PC-3 (cell line): ENCODE results near the gene MORN1. TPM values are rescaled to one million over a fixed set of nuclear protein-coding genes. Genes with fewer than 3 reads are reported as not detected.

Experiments used
- ATAC-seq: fragments of 200-7000 bp; cut with Tn5 transposase; 2 replicates; pipeline ENCODE4 v1.9.1; 2020; ENCODE audit warnings: mild to moderate bottlenecking, moderate library complexity
- BruUV-seq: library from RNA; stranded (reverse); fragments of 400-500 nt; replicated peaks from 2 replicates; lab custom pipeline; 2021; lab: Mats Ljungman, UMichigan
- CTCF ChIA-PET: fragments of 300-600 bp; sonication (Branson Sonifier 250); formaldehyde crosslinking; loops from one replicate; lab custom pipeline; 2022; ENCODE audit warnings: antibody characterized with exemption; lab: Charles Lee
- POLR2A ChIA-PET: fragments of 300-600 bp; sonication (Branson Sonifier 250); formaldehyde crosslinking; loops from one replicate; lab custom pipeline; 2022; ENCODE audit warnings: antibody characterized with exemption; ENCODE audit not compliant: unreplicated experiment; lab: Charles Lee
- DNase-seq: peaks from one replicate; pipeline ENCODE4 v3.0.0-alpha.2; 2015
- H2AFZ ChIP-seq: fragments of 300-600 bp; sonication (generic); 2 replicates; pipeline ENCODE4 v1.6.0; 2016; ENCODE audit warnings: antibody characterized with exemption, low read length
- H3F3A ChIP-seq: fragments of 300-600 bp; sonication (generic); one replicate; pipeline ENCODE4 v1.6.0; 2017; ENCODE audit warnings: antibody characterized with exemption, low read length, control low read depth, mild to moderate bottlenecking; ENCODE audit not compliant: unreplicated experiment
- H3K27ac ChIP-seq: fragments of 300-600 bp; sonication (generic); 2 replicates; pipeline ENCODE4 v1.5.1; 2016; ENCODE audit warnings: mild to moderate bottlenecking, low read length
- H3K27me3 ChIP-seq: fragments of 300-600 bp; sonication (generic); 2 replicates; pipeline ENCODE4 v1.6.1; 2016; ENCODE audit warnings: low read length, mixed read lengths
- H3K36me3 ChIP-seq: fragments of 300-600 bp; sonication (generic); 2 replicates; pipeline ENCODE4 v1.6.1; 2016; ENCODE audit warnings: low read depth, mixed run types, low read length, mixed read lengths
- H3K4me1 ChIP-seq: fragments of 300-600 bp; sonication (generic); 2 replicates; pipeline ENCODE4 v1.5.1; 2016; ENCODE audit warnings: low read length; ENCODE audit not compliant: insufficient read depth
- H3K4me2 ChIP-seq: fragments of 300-600 bp; sonication (generic); 2 replicates; pipeline ENCODE4 v1.6.0; 2016; ENCODE audit warnings: low read length
- H3K4me3 ChIP-seq: fragments of 300-600 bp; sonication (generic); 2 replicates; pipeline ENCODE4 v1.5.1; 2016; ENCODE audit warnings: mild to moderate bottlenecking, low read length, mixed read lengths
- H3K79me2 ChIP-seq: fragments of 300-600 bp; sonication (generic); 2 replicates; pipeline ENCODE4 v1.6.1; 2017; ENCODE audit warnings: low read length, mixed read lengths
- H3K9ac ChIP-seq: fragments of 300-600 bp; sonication (generic); 2 replicates; pipeline ENCODE4 v1.6.0; 2016; ENCODE audit warnings: mild to moderate bottlenecking, low read length
- H3K9me2 ChIP-seq: fragments of 300-600 bp; sonication (generic); replicated peaks from 2 replicates; pipeline ENCODE4 v1.6.1; 2016; ENCODE audit warnings: mixed run types, low read length, mixed read lengths
- H3K9me3 ChIP-seq: fragments of 300-600 bp; sonication (generic); 2 replicates; pipeline ENCODE4 v1.6.1; 2016; ENCODE audit warnings: low read length, mixed read lengths
- H4K20me1 ChIP-seq: fragments of 300-600 bp; sonication (generic); 2 replicates; pipeline ENCODE4 v1.6.1; 2016; ENCODE audit warnings: low read length, mixed read lengths
- CTCF ChIP-seq: fragments of 300-600 bp; sonication (generic); conservative IDR thresholded peaks from 2 replicates; pipeline ENCODE4 v1.5.1; 2017; ENCODE audit warnings: antibody characterized with exemption, low read depth, mild to moderate bottlenecking, low read length
- EZH2 ChIP-seq: fragments of 300-600 bp; sonication (generic); IDR thresholded peaks from one replicate; pipeline ENCODE4 v1.6.1; 2017; ENCODE audit warnings: antibody characterized with exemption, mild to moderate bottlenecking, low read length; ENCODE audit not compliant: unreplicated experiment
- EZH2phosphoT487 ChIP-seq: fragments of 300-600 bp; sonication (generic); IDR thresholded peaks from 2 replicates; pipeline ENCODE4 v1.6.1; 2018; ENCODE audit warnings: mild to moderate bottlenecking, antibody characterized with exemption, low read length, borderline replicate concordance
- intact Hi-C: fragments of 100-400 bp; cut with micrococcal nuclease; formaldehyde crosslinking; loops from 2 replicates; pipeline ENCODE4 v1.9.0; 2023
- total RNA-seq: library from RNA; depleted of rRNA; stranded (reverse); fragments of >200 nt; gene quantifications from 2 replicates; pipeline ENCODE4 v1.2.3, GENCODE V29; 2014

The MORN1 gene
- total RNA-seq, 1 experiment from 2014 or later = 11.2 TPM

GRCh38 chr1:2304921-2305681 lies 86.3 kb downstream of the MORN1 start:
- no TSS peak for BruUV-seq
- Histone ChIP-seq H3F3A (no peaks in the 10 kb centered on the region), H3K9me2 (no peaks in the 10 kb centered on the region), H3K27me3 (no peaks in the 10 kb centered on the region), H3K9me3 (no peaks in the 10 kb centered on the region), H3K4me1 (no peaks in the 10 kb centered on the region), H3K27ac (no peak overlapping the region), H3K4me2 (no peak overlapping the region), H3K36me3 (peaks cover 36% of the 10 kb centered on the region), H3K79me2 (peaks cover 29% of the 10 kb centered on the region), H3K9ac (no peak overlapping the region), H2AFZ (no peak overlapping the region), H3K4me3 (no peak overlapping the region), H4K20me1 (peaks cover 4% of the 10 kb centered on the region; the same call in 1 of the 2 replicates)
- intact Hi-C loops = no loop called here
- ChIA-PET CTCF (no interaction called here), POLR2A (no interaction called here)
- DNase-seq (no peak), ATAC-seq (no peak)
- no peak for TF ChIP-seq EZH2phosphoT487
- no peak for TF ChIP-seq CTCF
- TF ChIP-seq EZH2 = no peak

DNA sequence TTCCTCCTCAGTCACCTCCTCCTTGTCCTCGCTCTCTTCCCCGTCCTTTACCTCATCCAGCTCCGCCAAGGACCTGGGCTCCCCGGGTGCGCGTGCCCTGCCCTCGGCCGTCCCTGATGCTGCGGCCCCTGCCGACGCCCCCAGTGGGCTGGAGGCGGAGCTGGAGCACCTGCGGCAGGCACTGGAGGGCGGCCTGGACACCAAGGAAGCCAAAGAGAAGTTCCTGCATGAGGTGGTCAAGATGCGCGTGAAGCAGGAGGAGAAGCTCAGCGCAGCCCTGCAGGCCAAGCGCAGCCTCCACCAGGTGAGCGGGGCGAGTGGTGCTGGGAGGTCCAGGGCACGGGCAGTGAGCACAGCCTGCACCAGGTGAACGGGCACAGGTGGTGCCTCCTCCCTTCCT lies 87.1 kb downstream of the MORN1 start:
- H3K36me3 ChIP-seq = peaks cover 36% of the 10 kb centered on the region
- H3F3A ChIP-seq = no peaks in the 10 kb centered on the region
- peaks cover 37% of the 10 kb centered on the region for H3K79me2 ChIP-seq
- POLR2A ChIA-PET = no interaction called here
- H3K4me2 ChIP-seq = no peak overlapping the region
- ATAC-seq = no peak
- H2AFZ ChIP-seq = no peak overlapping the region
- DNase-seq = no peak
- H3K9ac ChIP-seq = no peak overlapping the region
- no peak overlapping the region for H3K27ac ChIP-seq
- CTCF ChIA-PET = no interaction called here
- H3K4me3 ChIP-seq = no peak overlapping the region
- no peaks in the 10 kb centered on the region for H3K27me3 ChIP-seq
- H3K9me3 ChIP-seq = no peaks in the 10 kb centered on the region
- H3K4me1 ChIP-seq = no peaks in the 10 kb centered on the region
- H3K9me2 ChIP-seq = no peaks in the 10 kb centered on the region
- H4K20me1 ChIP-seq = peaks cover 12% of the 10 kb centered on the region; the same call in 1 of the 2 replicates
- TF ChIP-seq EZH2phosphoT487 = no peak
- no peak for TF ChIP-seq CTCF
- TF ChIP-seq EZH2 = no peak
- intact Hi-C loops = no loop called here
- BruUV-seq = no TSS peak

DNA sequence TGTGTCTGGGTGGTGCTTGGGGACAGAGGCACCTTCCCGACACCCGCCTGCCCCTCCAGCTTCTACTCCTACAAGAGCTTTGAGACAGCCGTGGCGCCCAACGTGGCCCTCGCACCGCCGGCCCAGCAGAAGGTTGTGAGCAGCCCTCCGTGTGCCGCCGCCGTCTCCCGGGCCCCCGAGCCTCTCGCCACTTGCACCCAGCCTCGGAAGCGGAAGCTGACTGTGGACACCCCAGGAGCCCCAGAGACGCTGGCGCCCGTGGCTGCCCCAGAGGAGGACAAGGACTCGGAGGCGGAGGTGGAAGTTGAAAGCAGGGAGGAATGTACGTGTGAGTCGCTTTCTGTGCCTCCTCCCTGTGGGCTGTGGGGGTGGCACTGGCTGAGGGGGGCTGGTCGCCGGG lies 87.6 kb downstream of the MORN1 start:
- H3K27me3 ChIP-seq = no peaks in the 10 kb centered on the region
- H3K4me2 ChIP-seq = no peak overlapping the region
- no peaks in the 10 kb centered on the region for H3K4me1 ChIP-seq
- ATAC-seq = no peak
- H3K9me3 ChIP-seq = no peaks in the 10 kb centered on the region
- H3K4me3 ChIP-seq = no peak overlapping the region
- H3K36me3 ChIP-seq = peaks cover 36% of the 10 kb centered on the region
- H3K9ac ChIP-seq = no peak overlapping the region
- ChIA-PET POLR2A (no interaction called here), CTCF (no interaction called here)
- peaks cover 42% of the 10 kb centered on the region for H3K79me2 ChIP-seq
- TF ChIP-seq CTCF (no peak), EZH2 (no peak), EZH2phosphoT487 (no peak)
- DNase-seq = no peak
- no peak overlapping the region for H2AFZ ChIP-seq
- peaks cover 16% of the 10 kb centered on the region; the same call in 1 of the 2 replicates for H4K20me1 ChIP-seq
- intact Hi-C loops = no loop called here
- BruUV-seq = no TSS peak
- no peaks in the 10 kb centered on the region for H3K9me2 ChIP-seq
- no peaks in the 10 kb centered on the region for H3F3A ChIP-seq
- H3K27ac ChIP-seq = no peak overlapping the region
